HepG2 (cell line): Measurements from ENCODE around the gene IL2RA. TPM values are rescaled to one million over a fixed set of nuclear protein-coding genes. Genes with fewer than 3 reads are reported as not detected.

ENCODE experiments used
- ATAC-seq: fragments of 200-7000 bp; cut with Tn5 transposase; 3 replicates; pipeline ENCODE4 v1.9.1; 2020; ENCODE audit warnings: mild to moderate bottlenecking, moderate library complexity
- BruUV-seq: library from RNA; stranded (reverse); fragments of 400-500 nt; replicated peaks from 2 replicates; lab custom pipeline; 2021; lab: Mats Ljungman, UMichigan
- CTCF ChIA-PET: fragments of 300-600 bp; formaldehyde crosslinking; extraction: SDS; loops from one replicate; lab custom pipeline; 2021; ENCODE audit warnings: low total read pairs, inconsistent platforms, low intra/inter-chr PET ratio; lab: Yijun Ruan, JAX
- POLR2A ChIA-PET: fragments of 350-600 bp; sonication (Branson Sonifier 250); formaldehyde crosslinking; loops from one replicate; lab custom pipeline; 2020; ENCODE audit warnings: antibody characterized with exemption, inconsistent platforms; lab: Yijun Ruan, JAX
- DNase-seq: peaks from one replicate; pipeline ENCODE4 v3.0.0-alpha.2; 2015; ENCODE audit warnings: low spot score
- FAIRE-seq: peaks from 3 replicates; lab custom pipeline; 2011; peaks lifted over from hg19 to GRCh38; lab: Jason Lieb, UNC
- H2AFZ ChIP-seq: one replicate; pipeline ENCODE4 v1.6.1; 2011; ENCODE audit warnings: low read length, inconsistent platforms
- H3K27ac ChIP-seq: fragments of 300-600 bp; 3 replicates; pipeline ENCODE4 v1.8.0; 2011; ENCODE audit warnings: mixed run types, mild to moderate bottlenecking, mixed read lengths, low read length, inconsistent platforms; ENCODE audit not compliant: insufficient read depth; ENCODE audit errors: extremely low read length
- H3K27me3 ChIP-seq, 2 experiments: fragments of 200-600 bp in 1 of 2; 2 replicates in 1 of 2; 3 replicates in 1 of 2; pipeline versions ENCODE4 v1.6.0 to v1.8.0; 2011; ENCODE audit warnings: low read length in 2 of 2, mild to moderate bottlenecking in 2 of 2, moderate library complexity in 2 of 2, inconsistent platforms in 1 of 2; ENCODE audit not compliant: insufficient read depth in 2 of 2, control insufficient read depth in 1 of 2
- H3K36me3 ChIP-seq, 2 experiments: fragments of 200-600 bp in 1 of 2; replicated peaks in 1 of 2; 2 replicates in 1 of 2; 3 replicates in 1 of 2; pipeline versions ENCODE4 v1.5.1 to v1.8.0; 2011; ENCODE audit warnings: low read length in 2 of 2, inconsistent platforms in 1 of 2; ENCODE audit not compliant: insufficient read depth in 2 of 2, control insufficient read depth in 1 of 2
- H3K4me1 ChIP-seq: 2 replicates; pipeline ENCODE4 v1.5.1; 2012; ENCODE audit warnings: low read length, inconsistent platforms; ENCODE audit not compliant: insufficient read depth
- H3K4me2 ChIP-seq: 2 replicates; pipeline ENCODE4 v1.6.0; 2011; ENCODE audit warnings: low read depth, low read length, inconsistent platforms
- H3K4me3 ChIP-seq, 3 experiments: fragments of 200-600 bp in 1 of 3; sonication (generic), shearing (Covaris generic) in 1 of 3; replicated peaks in 1 of 3; 2 replicates each; pipeline ENCODE4 v1.5.1; 2011 to 2016; ENCODE audit warnings: low read length in 3 of 3, inconsistent platforms in 2 of 3, low read depth in 2 of 3, mild to moderate bottlenecking in 2 of 3, control low read depth in 1 of 3, mixed read lengths in 1 of 3; ENCODE audit not compliant: insufficient read depth in 1 of 3
- H3K79me2 ChIP-seq: one replicate; pipeline ENCODE4 v1.6.1; 2011; ENCODE audit warnings: low read length, inconsistent platforms; ENCODE audit not compliant: insufficient read depth
- H3K9ac ChIP-seq: 2 replicates; pipeline ENCODE4 v1.6.0; 2011; ENCODE audit warnings: mild to moderate bottlenecking, low read depth, low read length, inconsistent platforms; ENCODE audit not compliant: insufficient read depth
- H3K9me3 ChIP-seq: 2 replicates; pipeline ENCODE4 v1.5.1; 2012; ENCODE audit warnings: mild to moderate bottlenecking, low read length
- H4K20me1 ChIP-seq: 2 replicates; pipeline ENCODE4 v1.6.0; 2011; ENCODE audit warnings: inconsistent platforms, mild to moderate bottlenecking, low read length, moderate library complexity; ENCODE audit not compliant: insufficient read depth
- ATF4 ChIP-seq, 2 experiments: fragments of 450-650 bp in 1 of 2; sonication (generic) in 1 of 2; formaldehyde crosslinking; IDR thresholded peaks; 2 replicates each; pipeline versions ENCODE4 v1.5.0 to v1.8.0; 2020 to 2022; ENCODE audit warnings: mild to moderate bottlenecking in 1 of 2, missing genetic modification reagents in 1 of 2
- CBX5 ChIP-seq: sonication (generic); formaldehyde crosslinking; IDR thresholded peaks from 2 replicates; pipeline ENCODE4 v1.4.0; 2020; ENCODE audit warnings: missing genetic modification reagents, borderline replicate concordance
- HOXA9 ChIP-seq: sonication (generic); formaldehyde crosslinking; IDR thresholded peaks from 2 replicates; pipeline ENCODE4 v1.8.1; 2022; ENCODE audit warnings: missing genetic modification reagents, mild to moderate bottlenecking, moderate library complexity, borderline replicate concordance
- NCOA5 ChIP-seq: sonication (generic); formaldehyde crosslinking; IDR thresholded peaks from 2 replicates; pipeline ENCODE4 v1.4.0; 2020; ENCODE audit warnings: missing genetic modification reagents
- RFX3 ChIP-seq: IDR thresholded peaks from 2 replicates; pipeline ENCODE4 v1.6.1; 2016; ENCODE audit warnings: missing biosample characterization, missing genetic modification reagents
- YEATS2 ChIP-seq: sonication (generic); formaldehyde crosslinking; IDR thresholded peaks from 2 replicates; pipeline ENCODE4 v1.4.0; 2020; ENCODE audit warnings: missing genetic modification reagents, borderline replicate concordance
- ZNF207 ChIP-seq: fragments of 450-650 bp; IDR thresholded peaks from 2 replicates; pipeline ENCODE4 v1.6.1; 2016; ENCODE audit warnings: antibody characterized with exemption, borderline replicate concordance
- ZNF260 ChIP-seq: sonication (generic); formaldehyde crosslinking; IDR thresholded peaks from 2 replicates; pipeline ENCODE4 v1.4.0; 2020; ENCODE audit warnings: missing genetic modification reagents, low read depth, mild to moderate bottlenecking, borderline replicate concordance
- ZNF530 ChIP-seq: sonication (generic); formaldehyde crosslinking; IDR thresholded peaks from 2 replicates; pipeline ENCODE4 v1.5.0; 2020; ENCODE audit warnings: low read depth, mild to moderate bottlenecking, missing genetic modification reagents
- ZNF776 ChIP-seq: sonication (generic); formaldehyde crosslinking; IDR thresholded peaks from 2 replicates; pipeline ENCODE4 v1.4.0; 2020; ENCODE audit warnings: mild to moderate bottlenecking, missing genetic modification reagents
- WGBS: methylation state at CpG from one replicate; pipeline ENCODE4 v1.1.6; 2017; ENCODE audit warnings: low lambda C conversion rate; 5-methylcytosine and 5-hydroxymethylcytosine counted together
- in situ Hi-C: cut with HindIII; loops from 2 replicates; pipeline ENCODE4 v1.10.0; 2017; ENCODE audit warnings: low pct_unique_long_range_greater_than_20kb; ENCODE audit not compliant: extremely low pct_ligation_motif_present
- intact Hi-C: fragments of 100-400 bp; cut with micrococcal nuclease; formaldehyde crosslinking; loops from one replicate; pipeline ENCODE4 v1.10.0; 2022; ENCODE audit not compliant: unreplicated experiment
- polyA plus RNA-seq, 8 experiments: library from polyadenylated mRNA; depleted of rRNA in 3 of 8; stranded (reverse) in 7 of 8; unstranded in 1 of 8; fragments of >200 nt; fragmentation: Illumina TruSeq in 4 of 8; extraction: Trizol in 4 of 8; gene quantifications; 2 replicates each; pipeline versions ENCODE4 v1.2.1 to v1.2.3, GENCODE V29; 2011 to 2016; ENCODE audit warnings: low read depth in 4 of 8, missing spikeins in 1 of 8, mixed read lengths in 1 of 8; ENCODE audit not compliant: insufficient read depth in 1 of 8
- total RNA-seq, 5 experiments: library from RNA; depleted of rRNA; stranded (reverse); fragments of >200 nt; fragmentation: Illumina TruSeq; extraction: Trizol; gene quantifications; 2 replicates each; pipeline ENCODE4 v1.2.3, GENCODE V29; 2016; ENCODE audit warnings: low read depth in 1 of 5

The IL2RA gene
- total and polyA plus RNA-seq, 2 of the 13 experiments (the other 11 are each of a cell fraction or from before 2014, with no cell fraction given): not detected

- Histone ChIP-seq H3K9ac (no peak overlapping the region), H3K4me1 (no peaks in the 10 kb centered on the region), H2AFZ (no peak overlapping the region), H3K79me2 (no peaks in the 10 kb centered on the region), H3K27ac (no peak overlapping the region), H3K4me3 (no peak overlapping the region), H3K27me3 (peaks cover 1 to 44% of the 10 kb centered on the region in 2 experiments; a peak in 3 of 5 replicates), H3K9me3 (no peaks in the 10 kb centered on the region), H4K20me1 (no peaks in the 10 kb centered on the region)
- no TSS peak for BruUV-seq
- intact Hi-C loops: no loop called here
- in situ Hi-C loops: no loop called here
- FAIRE-seq (no peak), DNase-seq (no peak)
- ChIA-PET CTCF (no interaction called here), POLR2A (no interaction called here)
- WGBS: 16% methylated on average over 9 of the region's 9 CpGs
- no peak for TF ChIP-seq CBX5 (CRISPR knock-in tag)
- TF ChIP-seq, all 625 proteins: peak for 0
- no peaks in the 10 kb centered on the region for H3K36me3 ChIP-seq
- H3K4me2 ChIP-seq: no peak overlapping the region
- no peak for ATAC-seq
These were observed 78.4 kb downstream of the IL2RA start for GRCh38 chr10:5983774-5984173.

- in situ Hi-C loops: no loop called here
- Histone ChIP-seq H3K79me2 (no peaks in the 10 kb centered on the region), H3K27ac (no peak overlapping the region), H3K4me3 (no peak overlapping the region), H3K9ac (no peak overlapping the region), H3K27me3 (peaks cover 3 to 49% of the 10 kb centered on the region in 2 experiments; a peak in 4 of 5 replicates), H3K4me1 (0 out of 2 replicates have a peak, but pooled peaks cover 4% of the 10 kb centered on the region), H3K9me3 (no peaks in the 10 kb centered on the region), H3K36me3 (no peaks in the 10 kb centered on the region), H4K20me1 (no peaks in the 10 kb centered on the region), H2AFZ (no peak overlapping the region), H3K4me2 (no peak overlapping the region)
- FAIRE-seq (no peak), ATAC-seq (no peak), DNase-seq (no peak)
- no TSS peak for BruUV-seq
- CTCF ChIA-PET: no interaction called here
- intact Hi-C loops: no loop called here
- TF ChIP-seq ZNF260 (CRISPR knock-in tag) (no peak), ATF4 (CRISPR knock-in tag; IDR thresholded peaks at IDR 0.05) (no peak), RFX3 (CRISPR knock-in tag) (no peak), ZNF207 (no peak), HOXA9 (CRISPR knock-in tag) (no peak), YEATS2 (CRISPR knock-in tag) (no peak), ZNF776 (CRISPR knock-in tag) (no peak), NCOA5 (no peak), ZNF530 (CRISPR knock-in tag) (no peak)
- 48% methylated on average over 8 of the region's 9 CpGs for WGBS
- POLR2A ChIA-PET: no interaction called here
These were observed 80.6 kb downstream of the IL2RA start for GRCh38 chr10:5981529-5981928.
